K562 (cell line): ENCODE measurements around the gene DIP2B. TPM values are rescaled to one million over a fixed set of nuclear protein-coding genes. Genes with fewer than 3 reads are reported as not detected.

ENCODE experiments used
- CREB1 ChIP-seq, 2 experiments: sonication (generic) in 1 of 2; formaldehyde crosslinking in 1 of 2; IDR thresholded peaks; 2 replicates each; pipeline versions ENCODE4 v1.6.1 to v1.8.0; 2012 to 2022; ENCODE audit warnings: inconsistent platforms in 1 of 2, mild to moderate bottlenecking in 1 of 2, missing genetic modification reagents in 1 of 2, moderate library complexity in 1 of 2
- ETV6 ChIP-seq, 3 experiments: fragments of 150-350 bp in 1 of 3; sonication (generic) in 1 of 3; formaldehyde crosslinking in 1 of 3; IDR thresholded peaks; 2 replicates each; pipeline versions ENCODE4 v1.6.1 to v1.8.0; 2014 to 2022; ENCODE audit warnings: borderline replicate concordance in 2 of 3, low read depth in 2 of 3, antibody characterized with exemption in 1 of 3, low read length in 1 of 3, mild to moderate bottlenecking in 1 of 3, missing genetic modification reagents in 1 of 3
- EZH2 ChIP-seq: IDR thresholded peaks from 2 replicates; pipeline ENCODE4 v1.6.1; 2012; ENCODE audit warnings: low read depth, mild to moderate bottlenecking, inconsistent platforms, low read length, borderline replicate concordance
- HMG20A ChIP-seq: fragments of 450-650 bp; formaldehyde crosslinking; conservative IDR thresholded peaks from 2 replicates; pipeline ENCODE4 v1.4.0; 2020; ENCODE audit warnings: mild to moderate bottlenecking, mixed read lengths
- HMGN3 ChIP-seq: IDR thresholded peaks from 2 replicates; pipeline ENCODE4 v1.6.1; 2011; ENCODE audit warnings: borderline replicate concordance, low read depth, mild to moderate bottlenecking, mixed read lengths, low read length; ENCODE audit not compliant: insufficient read length; ENCODE audit errors: extremely low read depth
- KDM4B ChIP-seq, 2 experiments: fragments of 450-650 bp in 1 of 2; sonication (generic) in 1 of 2; IDR thresholded peaks; 2 replicates each; pipeline ENCODE4 v1.6.1; 2016 to 2017; ENCODE audit warnings: borderline replicate concordance in 2 of 2, antibody characterized with exemption in 1 of 2, low read depth in 1 of 2, mild to moderate bottlenecking in 1 of 2
- MAZ ChIP-seq, 2 experiments: fragments of 450-650 bp in 1 of 2; sonication (generic) in 1 of 2; formaldehyde crosslinking; IDR thresholded peaks in 1 of 2; conservative IDR thresholded peaks in 1 of 2; 2 replicates each; pipeline versions ENCODE4 v1.4.0 to v1.5.0; 2020; ENCODE audit warnings: mild to moderate bottlenecking in 1 of 2, missing genetic modification reagents in 1 of 2
- MBD2 ChIP-seq: sonication (generic); IDR thresholded peaks from 2 replicates; pipeline ENCODE4 v1.6.1; 2016; ENCODE audit warnings: low read depth, borderline replicate concordance
- NELFE ChIP-seq: IDR thresholded peaks from 2 replicates; pipeline ENCODE4 v1.6.1; 2011; ENCODE audit warnings: mild to moderate bottlenecking; ENCODE audit not compliant: insufficient read depth, insufficient read length
- RAD51 ChIP-seq: fragments of 450-650 bp; IDR thresholded peaks from 2 replicates; pipeline ENCODE4 v1.7.1; 2016; ENCODE audit warnings: low read depth, mild to moderate bottlenecking, borderline replicate concordance
- SMARCC2 ChIP-seq: fragments of 450-650 bp; IDR thresholded peaks from 2 replicates; pipeline ENCODE4 v1.6.1; 2017; ENCODE audit warnings: antibody characterized with exemption, moderate library complexity, mild to moderate bottlenecking, low read depth
- ZNF253 ChIP-seq: fragments of 250-450 bp; sonication (Bioruptor Pico); conservative IDR thresholded peaks from 2 replicates; pipeline ENCODE4 v1.6.1; 2021; ENCODE audit warnings: mild to moderate bottlenecking
- ZNF316 ChIP-seq: fragments of 450-650 bp; IDR thresholded peaks from 2 replicates; pipeline ENCODE4 v1.6.1; 2016
- polyA plus RNA-seq, 8 experiments: library from polyadenylated mRNA; depleted of rRNA in 4 of 8; stranded (reverse) in 5 of 8; unstranded in 3 of 8; fragments of >200 nt; fragmentation: Nextera tagmentation in 2 of 8; fragmentation: Illumina TruSeq in 1 of 8; extraction: Ambion mirVana in 2 of 8; extraction: Trizol in 1 of 8; gene quantifications; 2 replicates each; pipeline versions ENCODE4 v1.2.1 to v1.2.3, GENCODE V29; 2011 to 2014; ENCODE audit warnings: inconsistent platforms in 1 of 8, missing spikeins in 1 of 8
- total RNA-seq, 7 experiments: library from RNA; depleted of rRNA in 6 of 7; stranded (reverse); fragments of >200 nt in 6 of 7; fragmentation: Illumina TruSeq in 2 of 7; extraction: Trizol in 2 of 7; gene quantifications; 2 replicates each; pipeline versions ENCODE4 v1.2.1 to v1.2.3, GENCODE V29; 2011 to 2021; ENCODE audit warnings: low replicate concordance in 1 of 7
- TF ChIP-seq, protein P1 (sequence below), 2 experiments: fragments of 450-650 bp in 1 of 2; IDR thresholded peaks; 2 replicates each; pipeline ENCODE4 v1.6.1; 2011 to 2017; ENCODE audit warnings: low read depth in 2 of 2, antibody characterized with exemption in 1 of 2, borderline replicate concordance in 1 of 2, low read length in 1 of 2, mild to moderate bottlenecking in 1 of 2, mixed read lengths in 1 of 2; ENCODE audit not compliant: control insufficient read depth in 1 of 2

The DIP2B gene
- total and polyA plus RNA-seq, 9 of the 15 experiments (the other 6 are each of a cell fraction or from before 2014, with no cell fraction given) = 4.6 to 26.1 (median 18.8) TPM

DNA sequence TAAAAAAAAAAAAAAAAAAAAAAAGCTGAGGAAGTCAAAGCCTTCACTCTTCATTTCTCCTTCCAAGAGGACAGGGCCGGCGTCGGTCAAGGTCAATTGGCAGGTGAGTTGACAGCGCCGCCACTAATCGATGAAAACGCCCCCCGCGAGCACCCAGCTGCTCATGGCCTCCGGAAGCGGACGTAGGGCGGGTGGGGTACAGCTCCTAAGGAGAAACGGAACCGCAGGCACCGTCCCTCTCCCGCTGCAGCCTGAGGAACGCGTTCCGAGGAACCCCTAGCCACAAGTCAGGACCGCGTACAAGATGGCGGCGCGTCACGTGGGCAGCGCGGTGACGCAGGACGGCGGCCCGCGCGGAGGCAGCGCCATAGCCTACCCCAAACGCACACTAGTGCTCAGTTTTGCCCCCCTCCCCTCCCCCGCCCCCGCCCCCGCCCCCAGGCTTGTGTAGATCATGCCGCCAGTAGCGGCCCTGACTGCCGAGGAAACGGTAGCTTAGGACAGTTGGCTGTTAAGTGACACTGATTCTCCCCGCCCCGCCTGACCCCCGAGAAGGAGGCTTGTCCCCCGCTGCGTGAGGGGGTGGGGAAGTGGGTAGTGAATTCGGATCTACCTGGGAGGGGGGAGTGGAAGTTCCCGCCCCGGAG is 259.0 kb downstream of the DIP2B start, which contains the start of gene ATF1 (continued):
- TF ChIP-seq, protein P1, sequence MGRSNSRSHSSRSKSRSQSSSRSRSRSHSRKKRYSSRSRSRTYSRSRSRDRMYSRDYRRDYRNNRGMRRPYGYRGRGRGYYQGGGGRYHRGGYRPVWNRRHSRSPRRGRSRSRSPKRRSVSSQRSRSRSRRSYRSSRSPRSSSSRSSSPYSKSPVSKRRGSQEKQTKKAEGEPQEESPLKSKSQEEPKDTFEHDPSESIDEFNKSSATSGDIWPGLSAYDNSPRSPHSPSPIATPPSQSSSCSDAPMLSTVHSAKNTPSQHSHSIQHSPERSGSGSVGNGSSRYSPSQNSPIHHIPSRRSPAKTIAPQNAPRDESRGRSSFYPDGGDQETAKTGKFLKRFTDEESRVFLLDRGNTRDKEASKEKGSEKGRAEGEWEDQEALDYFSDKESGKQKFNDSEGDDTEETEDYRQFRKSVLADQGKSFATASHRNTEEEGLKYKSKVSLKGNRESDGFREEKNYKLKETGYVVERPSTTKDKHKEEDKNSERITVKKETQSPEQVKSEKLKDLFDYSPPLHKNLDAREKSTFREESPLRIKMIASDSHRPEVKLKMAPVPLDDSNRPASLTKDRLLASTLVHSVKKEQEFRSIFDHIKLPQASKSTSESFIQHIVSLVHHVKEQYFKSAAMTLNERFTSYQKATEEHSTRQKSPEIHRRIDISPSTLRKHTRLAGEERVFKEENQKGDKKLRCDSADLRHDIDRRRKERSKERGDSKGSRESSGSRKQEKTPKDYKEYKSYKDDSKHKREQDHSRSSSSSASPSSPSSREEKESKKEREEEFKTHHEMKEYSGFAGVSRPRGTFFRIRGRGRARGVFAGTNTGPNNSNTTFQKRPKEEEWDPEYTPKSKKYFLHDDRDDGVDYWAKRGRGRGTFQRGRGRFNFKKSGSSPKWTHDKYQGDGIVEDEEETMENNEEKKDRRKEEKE (IDR thresholded peaks at IDR 0.05; ENCODE audit: borderline replicate concordance in 1 of 2, control insufficient read depth in 1 of 2, low read depth in 2 of 2, low read length in 1 of 2) = peak in 1 of 2 experiments; percentile 67; a peak in 1 of 4 replicates
- peak; percentile 79 to 85 for TF ChIP-seq MAZ (CRISPR knock-in tag; conservative IDR thresholded peaks at IDR 0.05 in 1 of 2, IDR thresholded peaks at IDR 0.05 in 1 of 2)
- TF ChIP-seq CREB1 (IDR thresholded peaks at IDR 0.05) = peak; percentile 86
- TF ChIP-seq CREB1 (CRISPR knock-in tag; IDR thresholded peaks at IDR 0.05) = peak; percentile 91
- peak; percentile 33; the same call in 1 of the 2 replicates for TF ChIP-seq ZNF316
- peak; percentile 93 for TF ChIP-seq RAD51
- no peak for TF ChIP-seq NELFE
- no peak for TF ChIP-seq SMARCC2
- no peak for TF ChIP-seq HMG20A (CRISPR knock-in tag)
- TF ChIP-seq HMGN3 = peak; percentile 83
- TF ChIP-seq EZH2 = no peak
- no peak; a peak in 1 of 4 replicates for TF ChIP-seq ETV6 (IDR thresholded peaks at IDR 0.05; ENCODE audit: borderline replicate concordance in 1 of 2, low read depth in 2 of 2, low read length in 1 of 2)
- TF ChIP-seq ETV6 (CRISPR knock-in tag; IDR thresholded peaks at IDR 0.05; ENCODE audit: borderline replicate concordance) = no peak
- no peak for TF ChIP-seq ZNF253 (CRISPR knock-in tag)
- peak in 1 of 2 experiments; percentile 72; a peak in 1 of 4 replicates for TF ChIP-seq KDM4B (IDR thresholded peaks at IDR 0.05; ENCODE audit: borderline replicate concordance in 2 of 2, low read depth in 1 of 2)
- peak; percentile 73; the same call in 1 of the 2 replicates for TF ChIP-seq MBD2
